GM18519 (cell line): Measurements from ENCODE around the gene TFF2.

Experiments used
- ATAC-seq: cut with Tn5 transposase; IDR thresholded peaks from one replicate; pipeline ENCODE4 v1.9.1; 2021; ENCODE audit warnings: mild to moderate bottlenecking, moderate library complexity; ENCODE audit not compliant: unreplicated experiment, low FRiP score

Gene TFF2

DNA sequence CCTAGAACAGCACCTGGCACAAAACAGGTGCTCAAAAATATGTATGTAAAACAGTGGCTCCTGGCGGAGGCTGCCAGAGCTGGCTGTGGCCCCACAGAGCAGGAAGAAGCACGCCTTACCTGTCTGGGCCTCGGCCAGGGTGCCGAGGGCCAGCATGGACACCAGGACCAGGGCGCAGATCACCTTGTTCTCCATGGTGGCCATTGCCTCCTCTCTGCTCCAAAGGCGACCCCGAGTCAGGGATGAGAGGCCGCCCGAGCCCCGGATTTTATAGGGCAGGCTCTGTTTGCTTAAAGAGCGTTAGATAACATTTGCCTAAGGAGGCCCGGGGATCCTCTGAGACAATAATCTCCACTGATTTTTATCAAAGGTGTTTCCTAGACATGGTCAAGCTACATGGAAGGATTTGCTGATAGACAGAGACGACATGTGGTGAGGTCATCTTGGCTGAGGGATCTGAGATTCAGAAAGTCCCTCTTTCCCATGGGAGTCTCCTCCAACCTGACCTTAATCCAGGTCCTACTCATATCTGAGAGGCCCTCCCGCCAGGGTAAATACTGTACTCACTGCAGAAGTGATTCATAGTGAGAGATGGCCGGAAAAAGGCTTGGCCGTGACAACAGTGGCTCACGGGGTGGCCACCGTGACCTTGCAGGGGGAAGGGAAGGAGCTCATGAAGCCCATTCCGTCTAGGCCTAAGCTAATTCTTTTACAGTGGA lies 15.7 kb upstream of the TFF2 start, which contains the start of gene TFF1:
Gene TFF1, minus strand, starts transcription at position 244 of the 719 bp plus-strand sequence. Its CDS starts 40 bp downstream, at position 204.
- no peak for ATAC-seq

DNA sequence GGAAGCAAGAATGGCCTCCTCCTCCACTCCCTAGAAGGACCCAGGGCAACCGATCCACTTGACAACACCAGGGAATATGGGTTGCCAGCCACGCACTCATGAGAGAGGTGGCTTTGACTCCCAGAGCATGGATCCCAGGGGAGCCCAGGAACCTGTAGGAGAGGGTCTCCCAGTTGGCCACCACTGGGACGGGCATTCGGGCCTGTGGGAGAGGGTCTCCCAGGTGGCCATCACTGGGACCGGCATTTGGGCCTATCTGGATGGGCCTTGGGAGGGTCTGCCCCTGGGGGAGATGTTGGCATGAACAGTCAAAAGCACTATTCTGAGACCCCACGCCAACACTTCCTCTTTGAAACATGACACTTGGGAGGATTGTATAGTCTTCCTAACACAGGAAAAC lies 15.0 kb upstream of the TFF2 start:
- no peak for ATAC-seq

DNA sequence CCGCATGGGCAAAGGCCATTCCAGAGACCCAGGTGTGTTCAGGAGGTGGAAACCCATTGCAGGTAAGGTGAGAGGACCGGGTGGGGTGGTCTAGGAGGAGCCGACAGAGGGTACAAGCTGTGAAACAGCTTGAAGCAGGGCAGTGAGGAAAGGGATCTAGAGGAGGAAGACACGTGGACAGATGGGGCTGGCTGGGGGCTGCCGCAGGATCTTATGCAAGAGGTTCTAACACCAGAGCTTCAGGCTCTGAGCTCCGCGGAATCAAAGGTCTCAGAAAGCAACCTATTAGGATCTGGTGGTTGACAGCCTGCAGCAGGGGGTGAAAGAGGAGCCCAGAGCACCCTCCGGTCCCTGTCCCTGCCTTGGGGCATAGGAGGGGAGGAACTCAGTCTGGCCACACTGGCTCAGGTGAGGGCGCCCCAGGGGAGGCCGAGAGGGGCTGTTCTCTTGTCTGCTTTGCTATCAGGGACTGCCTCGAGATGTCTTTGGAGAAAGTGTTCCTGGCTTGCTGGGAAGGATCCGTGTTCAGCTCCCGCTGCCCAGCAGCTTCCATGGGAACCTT lies 13.6 kb upstream of the TFF2 start:
- ATAC-seq = no peak

DNA sequence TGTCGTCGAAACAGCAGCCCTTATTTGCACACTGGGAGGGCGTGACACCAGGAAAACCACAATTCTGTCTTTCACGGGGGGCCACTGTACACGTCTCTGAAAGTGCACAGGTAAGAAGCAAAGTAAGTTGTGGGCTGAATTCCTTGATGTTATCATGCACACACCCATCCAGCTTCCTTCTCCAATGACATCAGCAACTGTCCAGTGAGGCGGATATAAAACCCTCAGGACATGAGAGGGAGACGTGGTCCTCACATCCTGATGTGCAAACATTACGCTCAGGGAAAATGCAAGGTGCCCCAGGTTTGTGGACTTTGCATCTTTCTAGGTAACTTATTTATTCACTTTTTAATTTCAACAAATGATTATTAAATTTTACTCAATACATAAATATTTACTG lies 12.5 kb upstream of the TFF2 start:
- ATAC-seq = no peak

DNA sequence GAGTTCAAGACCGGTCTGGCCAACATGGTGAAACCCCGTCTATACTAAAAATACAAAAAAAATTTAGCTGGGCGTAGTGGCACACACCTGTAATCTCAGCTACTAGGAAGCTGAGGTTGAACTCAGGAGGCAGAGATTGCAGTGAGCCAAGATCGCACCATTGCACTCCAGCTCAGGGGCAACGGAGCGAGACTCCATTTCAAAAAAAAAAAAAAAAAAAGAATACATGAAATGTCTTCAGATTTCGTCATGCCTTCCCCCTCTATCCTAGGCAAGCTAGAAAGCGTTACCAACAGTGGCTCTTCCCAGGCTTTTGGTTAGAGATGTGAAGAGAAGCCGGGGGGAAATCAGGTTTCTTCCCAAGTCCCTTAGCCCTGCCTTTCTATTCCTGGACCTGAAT lies 11.9 kb upstream of the TFF2 start:
- no peak for ATAC-seq

DNA sequence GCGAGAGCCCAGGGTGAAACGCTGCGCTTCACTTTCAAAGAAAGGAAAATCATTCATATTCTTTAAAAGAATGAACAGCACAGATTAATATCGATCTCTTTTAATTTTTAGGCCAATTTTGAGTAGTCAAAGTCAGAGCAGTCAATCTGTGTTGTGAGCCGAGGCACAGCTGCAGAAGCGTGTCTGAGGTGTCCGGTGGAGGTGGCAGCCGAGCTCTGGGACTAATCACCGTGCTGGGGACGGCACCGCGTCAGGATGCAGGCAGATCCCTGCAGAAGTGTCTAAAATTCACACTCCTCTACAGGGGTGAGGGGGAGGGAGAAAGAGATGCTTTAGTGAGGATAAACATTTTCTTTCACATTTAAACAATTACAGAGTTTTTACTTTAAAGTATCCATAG lies 11.4 kb upstream of the TFF2 start:
- ATAC-seq = no peak

DNA sequence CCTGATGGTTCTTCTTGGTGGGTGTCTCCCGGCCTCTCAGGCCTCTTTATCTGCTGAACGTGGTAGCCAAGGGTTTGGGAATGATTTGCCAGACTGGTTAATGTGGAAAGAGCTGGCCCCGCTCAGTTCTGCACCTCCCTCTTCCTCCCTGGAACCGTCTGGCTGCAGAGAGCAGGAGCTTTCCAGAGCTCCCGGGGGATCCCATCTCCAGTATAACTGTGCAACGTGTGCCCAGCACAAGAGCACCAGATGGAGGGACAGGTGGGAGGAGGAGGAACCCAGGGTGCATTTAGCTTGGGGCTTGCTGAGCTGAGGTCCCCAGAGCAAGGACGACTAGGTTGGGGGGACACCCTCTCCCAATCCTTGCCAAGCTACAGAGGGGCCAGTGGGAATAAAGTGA lies 10.5 kb upstream of the TFF2 start:
- ATAC-seq = no peak

DNA sequence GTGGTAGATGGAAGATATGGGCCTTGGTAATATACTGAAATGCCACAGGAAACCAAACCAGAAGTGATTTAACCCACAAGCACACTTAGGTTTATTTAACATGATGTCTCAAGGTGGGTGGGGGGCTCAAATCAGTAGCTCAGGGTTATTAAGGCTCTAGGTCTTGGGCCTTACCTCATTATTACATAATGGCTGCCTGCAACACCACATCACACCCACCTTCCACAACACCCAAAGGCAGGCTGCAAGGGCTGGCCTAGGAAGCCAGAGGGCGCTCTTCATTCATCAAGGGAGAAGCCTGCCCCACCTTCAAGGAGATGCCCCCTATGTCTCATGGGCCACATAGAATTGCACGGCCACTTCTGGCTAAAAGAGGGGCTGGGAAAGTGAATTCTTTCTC lies 9.5 kb upstream of the TFF2 start:
- ATAC-seq = no peak

DNA sequence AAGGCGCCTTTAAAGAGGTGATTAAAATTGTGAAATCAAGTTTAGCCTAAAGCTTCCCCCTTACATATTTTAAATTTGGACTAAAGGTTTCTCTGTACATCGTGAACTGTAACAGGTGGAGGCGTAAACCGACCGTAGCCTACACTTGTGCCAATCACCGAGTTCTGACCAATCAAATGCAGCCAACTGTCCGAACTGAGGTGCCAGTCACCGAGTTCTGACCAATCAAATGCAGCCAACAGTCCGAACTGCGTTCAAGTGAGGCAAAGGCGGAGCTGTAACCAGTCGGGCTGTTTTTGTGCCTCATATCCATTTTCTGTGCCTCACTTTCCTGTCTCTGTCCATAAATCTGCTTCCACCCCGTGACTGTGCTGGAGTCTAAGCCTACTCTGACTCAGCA lies 8.1 kb upstream of the TFF2 start:
- ATAC-seq = no peak

DNA sequence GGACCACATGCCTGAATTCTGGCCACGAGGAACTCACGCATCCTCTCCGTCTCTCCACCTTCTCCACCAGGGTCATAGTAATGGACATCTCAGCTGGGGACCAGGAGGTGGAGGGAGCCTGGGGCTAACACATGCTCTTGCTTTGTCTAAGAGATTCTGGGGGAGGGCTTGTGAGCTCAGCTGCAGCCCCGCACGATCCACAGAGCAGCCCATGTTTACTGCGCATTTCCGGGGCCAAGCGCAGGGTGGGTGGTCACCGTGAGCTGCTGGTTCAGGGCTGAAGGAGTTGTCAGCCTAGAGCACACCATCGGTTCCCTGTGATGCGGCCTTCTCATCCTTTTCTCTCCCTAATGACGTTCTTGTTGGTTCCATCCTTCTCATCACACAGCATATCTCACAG lies 7.5 kb upstream of the TFF2 start:
- no peak for ATAC-seq

DNA sequence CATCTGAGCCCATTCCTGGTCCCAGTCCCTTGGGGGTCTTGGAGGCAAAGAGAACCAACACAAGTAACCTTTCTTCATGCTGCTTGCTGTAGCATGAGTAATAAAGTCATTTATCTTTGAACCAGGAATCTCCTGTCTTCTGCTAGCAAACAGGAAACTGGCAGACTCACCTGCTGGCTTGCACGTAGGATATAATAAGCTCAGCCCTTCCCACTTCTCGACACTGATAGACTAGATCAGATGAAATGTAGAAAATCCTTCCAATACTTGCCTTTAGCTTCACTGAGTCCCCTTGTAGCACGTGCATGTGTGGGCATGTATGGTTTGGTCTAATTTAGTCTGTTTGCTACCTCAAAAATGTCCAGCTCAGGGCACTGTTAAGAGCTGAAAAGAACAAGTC lies 6.5 kb upstream of the TFF2 start:
- no peak for ATAC-seq

DNA sequence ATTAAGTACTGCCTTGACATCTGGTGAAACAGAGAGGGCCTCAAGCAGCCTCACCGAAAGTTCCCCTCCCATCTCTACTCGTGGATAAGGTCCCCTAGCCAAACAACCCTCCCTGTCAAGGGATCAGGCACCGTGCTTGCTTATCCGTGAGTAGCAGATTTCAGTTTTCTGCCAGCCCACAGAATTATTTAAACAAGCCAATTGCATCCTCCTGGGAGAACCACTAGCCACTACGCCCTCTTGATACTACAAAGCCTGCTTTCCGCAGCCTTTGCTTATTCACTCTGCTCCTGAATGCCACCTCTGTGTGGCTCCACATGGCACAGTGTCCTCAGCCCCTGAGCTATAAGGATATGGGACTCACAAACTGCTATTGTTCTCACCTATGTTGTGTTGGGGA lies 5.9 kb upstream of the TFF2 start:
- no peak for ATAC-seq

DNA sequence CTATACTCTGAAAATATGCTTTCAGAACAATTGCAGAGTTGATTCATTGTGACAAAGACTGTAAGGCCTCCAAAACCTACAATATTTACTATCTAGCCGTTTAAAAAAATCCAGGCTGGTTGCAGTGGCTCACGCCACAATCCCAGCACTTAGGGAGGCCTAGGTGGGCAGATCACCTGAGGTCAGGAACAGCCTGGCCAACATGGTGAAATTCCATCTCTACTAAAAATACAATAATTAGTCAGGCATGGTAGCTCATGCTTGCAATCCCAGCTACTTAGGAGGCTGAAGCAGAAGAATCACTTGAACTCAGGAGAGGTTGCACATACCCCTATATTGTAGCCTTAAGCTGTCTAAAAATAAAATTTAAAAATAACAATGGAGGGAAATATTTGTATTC lies 5.3 kb upstream of the TFF2 start:
- no peak for ATAC-seq

DNA sequence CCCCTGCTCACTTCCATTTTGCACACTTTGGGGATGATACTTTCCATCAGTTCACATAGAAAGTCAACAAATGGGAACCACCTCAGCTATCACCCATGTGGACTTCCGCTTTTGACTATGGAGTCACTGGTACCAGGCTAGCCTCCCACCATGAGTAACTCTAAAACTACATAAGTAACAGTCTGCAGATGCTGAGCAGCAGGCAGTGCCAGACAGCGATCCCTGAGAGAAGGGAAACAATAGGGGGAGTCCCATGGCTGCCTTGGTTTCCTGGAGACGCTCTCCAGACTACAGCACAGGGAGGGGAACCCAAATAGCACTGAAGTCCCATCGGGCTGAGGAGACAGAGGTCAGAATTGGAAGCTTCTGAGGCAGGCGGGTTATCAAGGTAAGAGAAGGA lies 2.8 kb upstream of the TFF2 start:
- no peak for ATAC-seq

DNA sequence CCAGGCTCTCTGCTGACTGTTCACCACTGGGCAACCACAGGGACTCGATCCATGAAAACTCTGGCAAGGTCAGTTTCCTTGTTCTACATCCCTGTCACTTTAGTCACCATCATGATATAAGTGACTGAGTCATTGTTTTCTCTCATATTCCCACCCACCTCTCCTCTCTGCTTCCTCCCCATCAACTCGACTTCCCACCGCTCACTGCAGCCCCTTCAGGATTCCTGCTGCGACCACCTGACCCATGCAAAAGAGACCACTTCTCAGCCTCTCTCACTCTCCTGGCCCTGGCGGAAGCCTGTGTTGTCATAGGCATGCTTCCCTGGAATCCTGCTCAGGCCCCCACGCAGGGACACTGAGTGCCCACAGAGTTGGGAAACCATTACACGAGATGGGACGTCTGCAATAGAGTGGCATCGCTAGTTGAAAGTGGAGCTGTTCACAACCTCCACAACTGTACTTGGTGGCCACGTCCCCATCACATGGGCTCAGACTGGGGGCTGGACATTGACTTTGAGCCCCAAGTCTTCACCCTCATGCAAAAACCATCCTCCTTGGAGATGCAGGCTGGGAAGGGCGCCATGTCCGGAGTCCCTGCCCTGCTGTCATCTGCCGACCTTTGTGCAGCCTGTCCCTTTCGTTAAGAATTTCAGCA lies 1.8 kb upstream of the TFF2 start:
- ATAC-seq = no peak

DNA sequence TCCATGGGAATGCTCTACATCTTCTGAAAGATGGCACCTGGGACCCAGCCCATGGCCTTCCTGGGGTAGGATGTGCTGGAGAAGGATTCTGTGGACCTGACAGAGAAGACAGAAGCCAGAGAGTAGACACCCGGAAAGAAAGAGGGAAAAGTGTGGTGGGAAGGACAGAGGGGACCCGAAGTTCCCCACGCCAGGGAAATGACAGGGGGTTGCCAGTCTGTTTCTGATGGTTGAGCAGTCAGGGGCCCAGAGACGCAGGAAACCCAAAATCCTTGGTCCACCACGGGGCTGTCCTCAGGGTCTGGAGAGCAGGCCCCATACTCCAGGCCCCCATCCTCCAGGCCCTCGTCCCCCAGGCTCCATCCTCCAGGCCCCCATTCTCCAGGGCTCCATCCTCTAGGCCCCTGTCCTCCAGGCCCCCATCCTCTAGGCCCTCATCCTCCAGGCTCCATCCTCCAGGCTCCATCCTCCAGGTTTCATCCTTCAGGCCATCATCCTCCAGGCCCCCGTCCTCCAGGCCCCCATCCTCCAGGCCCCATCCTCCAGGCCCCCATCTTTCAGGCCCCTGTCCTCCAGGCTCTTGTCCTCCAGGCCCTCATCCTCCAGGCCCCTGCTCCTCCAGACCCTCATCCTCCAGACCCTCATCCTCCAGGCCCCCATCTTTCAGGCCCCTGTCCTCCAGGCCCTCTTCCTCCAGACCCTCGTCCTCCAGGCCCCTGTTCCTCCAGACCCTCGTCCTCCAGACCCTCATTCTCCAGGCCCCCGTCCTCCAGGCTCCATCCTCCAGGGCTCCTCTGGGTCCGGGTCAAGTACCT lies 1.0 kb upstream of the TFF2 start:
- no peak for ATAC-seq

DNA sequence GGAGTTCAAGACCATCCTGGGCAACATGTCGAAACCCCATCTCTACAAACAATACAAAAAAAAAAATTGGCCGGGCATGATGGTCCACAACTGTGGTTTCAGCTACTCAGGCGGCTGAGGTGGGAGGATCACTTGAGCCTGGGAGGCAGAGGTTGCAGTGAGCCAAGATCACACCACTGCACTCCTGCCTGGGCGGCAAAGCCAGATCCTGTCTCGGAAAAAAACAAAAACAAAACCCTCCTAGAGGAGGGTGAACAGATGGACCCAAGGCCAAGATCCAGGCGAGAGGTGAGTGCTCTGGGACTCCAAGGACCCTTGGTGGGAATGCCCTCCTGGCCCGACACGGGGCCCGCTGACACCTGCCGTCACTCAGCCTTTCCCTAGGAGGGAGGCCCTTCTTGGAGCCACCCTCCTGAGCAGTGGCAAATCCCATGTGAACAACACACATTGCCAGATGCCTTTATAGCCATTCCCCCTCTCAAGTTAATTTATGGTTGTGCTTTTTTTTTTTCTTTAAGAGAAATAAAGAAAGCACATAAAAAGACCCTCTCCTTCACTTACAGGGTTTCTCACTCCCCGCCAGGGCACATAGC lies 380 bp downstream of the TFF2 start:
- no peak for ATAC-seq

DNA sequence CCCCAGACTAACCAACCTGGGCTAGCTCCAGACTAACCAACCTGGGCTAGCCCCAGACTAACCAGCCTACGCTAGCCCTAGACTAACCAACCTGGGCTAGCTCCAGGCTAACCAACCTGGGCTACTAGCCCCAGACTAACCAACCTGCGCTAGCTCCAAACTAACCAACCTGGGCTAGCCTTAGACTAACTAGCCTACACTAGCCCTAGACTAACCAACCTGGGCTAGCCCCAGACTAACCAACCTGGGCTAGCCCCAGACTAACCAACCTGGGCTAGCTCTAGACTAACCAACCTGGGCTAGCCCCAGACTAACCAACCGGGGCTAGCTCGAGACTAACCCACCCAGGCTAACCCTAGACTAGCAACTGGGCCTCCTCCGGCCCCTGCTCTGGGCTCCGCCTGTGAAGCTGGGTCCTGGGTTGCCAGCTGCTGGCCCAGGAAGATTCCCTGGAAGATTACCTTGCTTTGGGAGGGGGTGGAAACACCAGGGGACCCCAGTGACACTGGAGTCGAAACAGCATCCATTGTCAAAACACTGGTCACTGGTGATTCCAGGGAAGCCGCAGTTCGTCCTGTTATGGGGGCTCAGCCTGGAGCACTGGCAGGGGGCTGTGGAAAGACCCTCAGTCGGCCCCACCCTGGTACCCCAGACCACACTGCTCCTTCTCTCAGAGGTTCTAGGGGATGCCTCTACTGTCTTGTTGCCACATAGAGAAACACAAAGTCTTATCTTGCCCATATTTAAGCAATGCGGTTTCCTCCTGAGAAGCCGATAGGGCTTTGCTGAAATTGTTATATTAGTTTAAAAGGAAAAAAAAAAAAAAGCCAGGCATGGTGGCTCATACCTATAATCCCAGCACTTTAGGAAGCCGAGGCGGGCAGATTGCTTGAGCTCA lies 1.1 kb downstream of the TFF2 start:
- ATAC-seq = no peak

DNA sequence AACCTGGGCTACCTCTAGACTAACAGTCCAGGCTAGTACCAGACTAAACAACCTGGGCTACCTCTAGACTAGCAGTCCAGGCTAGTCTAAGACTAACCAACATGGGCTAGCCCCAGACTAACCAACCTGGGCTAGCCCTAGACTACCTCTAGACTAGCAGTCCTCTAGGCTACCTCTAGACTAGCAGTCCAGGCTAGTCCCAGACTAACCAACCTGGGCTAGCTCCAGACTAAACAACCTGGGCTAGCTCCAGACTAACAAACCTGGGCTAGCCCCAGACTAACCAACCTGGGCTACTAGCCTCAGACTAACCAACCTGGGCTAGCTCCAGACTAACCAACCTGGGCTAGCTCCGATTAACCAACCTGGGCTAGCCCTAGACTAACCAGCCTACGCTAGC lies 2.0 kb downstream of the TFF2 start:
- ATAC-seq = no peak
